Nucleus accumbens (tissue), 56 donors: ENCODE measurements around the gene CNTRL.
"Not testable (repeated sequence)": the region's sequence is repeated elsewhere in the genome, so short reads cannot be mapped to it uniquely, and the experiment has no call there.

Experiments
- DNase-seq, 56 donors: peaks; one replicate each; lab custom pipeline; 2025; lab: John Stamatoyannopoulos, UW

Gene CNTRL

GRCh38 chr9:121178676-121179372 is 104.1 kb downstream of the CNTRL start:
- DNase-seq = no peak

GRCh38 chr9:121179373-121179721 is 104.6 kb downstream of the CNTRL start:
- not testable (repeated sequence) for DNase-seq

- peak in 2 of 56 donors; percentile 3 to 5 for DNase-seq
These were observed 105.4 kb downstream of the CNTRL start for GRCh38 chr9:121179930-121180681.

GRCh38 chr9:121182101-121182836 is 107.5 kb downstream of the CNTRL start:
- no peak for DNase-seq

GRCh38 chr9:121182989-121183388 is 108.2 kb downstream of the CNTRL start:
- DNase-seq = no peak

GRCh38 chr9:121183666-121184423 is 109.1 kb downstream of the CNTRL start:
- DNase-seq = no peak

- DNase-seq = no peak
These were observed 109.7 kb downstream of the CNTRL start for GRCh38 chr9:121184463-121184862.

GRCh38 chr9:121185178-121185745 is 110.5 kb downstream of the CNTRL start:
- DNase-seq = no peak

- no peak for DNase-seq
These were observed 111.1 kb downstream of the CNTRL start for GRCh38 chr9:121185774-121186403.

GRCh38 chr9:121187636-121188305 is 113.0 kb downstream of the CNTRL start:
- DNase-seq = no peak

- no peak for DNase-seq
These were observed 114.3 kb downstream of the CNTRL start for GRCh38 chr9:121189006-121189405.

- no peak for DNase-seq
These were observed 114.9 kb downstream of the CNTRL start for GRCh38 chr9:121189660-121190059.

- DNase-seq = no peak
These were observed 116.5 kb downstream of the CNTRL start for GRCh38 chr9:121191235-121191634.

GRCh38 chr9:121192518-121192917 is 117.8 kb downstream of the CNTRL start:
- no peak for DNase-seq

GRCh38 chr9:121192959-121193640 is 118.3 kb downstream of the CNTRL start:
- DNase-seq = no peak

- DNase-seq = no peak
These were observed 120.0 kb downstream of the CNTRL start for GRCh38 chr9:121194730-121195129.

GRCh38 chr9:121196389-121196788 is 121.6 kb downstream of the CNTRL start:
- no peak for DNase-seq

- no peak for DNase-seq
These were observed 122.4 kb downstream of the CNTRL start for GRCh38 chr9:121197132-121197531.
